Activated CD8-positive, alpha-beta memory T cell treated with anti-CD3 and anti-CD28 coated beads, Interleukin-2, amount 10 ng/mL, durations not matched to agents 7 days and 5 days (primary cell): ENCODE results near the gene SRGAP1. TPM values are rescaled to one million over a fixed set of nuclear protein-coding genes. Genes with fewer than 3 reads are reported as not detected.

Source experiments
- ATAC-seq: fragments of 150-1000 bp; cut with Tn5 transposase; one replicate; pipeline ENCODE4 v1.10.0; 2021; ENCODE audit warnings: moderate library complexity
- CTCF ChIA-PET: fragments of 350-600 bp; sonication (Branson Sonifier 250); formaldehyde crosslinking; loops from one replicate; lab custom pipeline; 2021; ENCODE audit warnings: antibody characterized with exemption; lab: Charles Lee
- DNase-seq: peaks from one replicate; pipeline ENCODE4 v3.0.0-alpha.2; 2020
- H3K27ac Mint-ChIP-seq: one replicate; pipeline ENCODE4 v1.8.0; 2021; ENCODE audit warnings: mild to moderate bottlenecking, mixed read lengths
- H3K27me3 Mint-ChIP-seq: one replicate; pipeline ENCODE4 v1.8.0; 2021; ENCODE audit warnings: mixed read lengths
- H3K36me3 Mint-ChIP-seq: one replicate; pipeline ENCODE4 v1.8.0; 2021; ENCODE audit warnings: mild to moderate bottlenecking, mixed read lengths
- H3K4me1 Mint-ChIP-seq: one replicate; pipeline ENCODE4 v1.8.0; 2021; ENCODE audit warnings: mixed read lengths
- H3K4me3 Mint-ChIP-seq: one replicate; pipeline ENCODE4 v1.8.0; 2021; ENCODE audit warnings: mild to moderate bottlenecking, moderate library complexity, mixed read lengths
- H3K9me3 Mint-ChIP-seq: one replicate; pipeline ENCODE4 v1.8.0; 2022; ENCODE audit warnings: low read depth, mixed read lengths
- total RNA-seq, 2 experiments: library from RNA; stranded (reverse); gene quantifications; one replicate each; pipeline ENCODE4 v1.2.3, GENCODE V29; 2021

Gene SRGAP1
- total RNA-seq, 2 experiments from 2014 or later: 0.14 TPM; not detected in 1

- CTCF ChIA-PET: no interaction called here
- peaks cover 7% of the 10 kb centered on the region for H3K27me3 Mint-ChIP-seq
- no peak for DNase-seq
- H3K36me3 Mint-ChIP-seq: no peaks in the 10 kb centered on the region
- H3K9me3 Mint-ChIP-seq: no peaks in the 10 kb centered on the region
- no peak overlapping the region for H3K4me3 Mint-ChIP-seq
- H3K27ac Mint-ChIP-seq: no peak overlapping the region
- no peaks in the 10 kb centered on the region for H3K4me1 Mint-ChIP-seq
- no peak for ATAC-seq
These were observed 100.2 kb downstream of the SRGAP1 start for GRCh38 chr12:63944586-63945228.

- CTCF ChIA-PET: no interaction called here
- Mint-ChIP-seq H3K36me3 (no peaks in the 10 kb centered on the region), H3K4me1 (no peaks in the 10 kb centered on the region), H3K4me3 (no peak overlapping the region), H3K9me3 (no peaks in the 10 kb centered on the region), H3K27me3 (peaks cover 7% of the 10 kb centered on the region), H3K27ac (no peak overlapping the region)
- no peak for DNase-seq
- no peak for ATAC-seq
These were observed 101.3 kb downstream of the SRGAP1 start for GRCh38 chr12:63945777-63946176.

- ATAC-seq (no peak), DNase-seq (no peak)
- H3K27me3 Mint-ChIP-seq: peaks cover 5% of the 10 kb centered on the region
- no peak overlapping the region for H3K27ac Mint-ChIP-seq
- H3K4me3 Mint-ChIP-seq: no peak overlapping the region
- no peaks in the 10 kb centered on the region for H3K9me3 Mint-ChIP-seq
- no peaks in the 10 kb centered on the region for H3K36me3 Mint-ChIP-seq
- CTCF ChIA-PET: no interaction called here
- H3K4me1 Mint-ChIP-seq: no peaks in the 10 kb centered on the region
These were observed 103.7 kb downstream of the SRGAP1 start for GRCh38 chr12:63948211-63948610.

GRCh38 chr12:63949902-63950301 is 105.4 kb downstream of the SRGAP1 start:
- DNase-seq: no peak
- CTCF ChIA-PET: no interaction called here
- Mint-ChIP-seq H3K27ac (no peak overlapping the region), H3K4me3 (no peak overlapping the region), H3K27me3 (peaks cover 5% of the 10 kb centered on the region), H3K4me1 (no peaks in the 10 kb centered on the region), H3K36me3 (no peaks in the 10 kb centered on the region), H3K9me3 (no peaks in the 10 kb centered on the region)
- ATAC-seq: no peak

GRCh38 chr12:63952995-63953394 is 108.5 kb downstream of the SRGAP1 start:
- CTCF ChIA-PET: no interaction called here
- Mint-ChIP-seq H3K4me3 (no peak overlapping the region), H3K27ac (no peak overlapping the region), H3K9me3 (no peaks in the 10 kb centered on the region), H3K4me1 (no peaks in the 10 kb centered on the region), H3K27me3 (peaks cover 7% of the 10 kb centered on the region), H3K36me3 (no peaks in the 10 kb centered on the region)
- ATAC-seq (no peak), DNase-seq (no peak)

- no peak overlapping the region for H3K27ac Mint-ChIP-seq
- ATAC-seq (no peak), DNase-seq (no peak)
- peaks cover 7% of the 10 kb centered on the region for H3K27me3 Mint-ChIP-seq
- H3K4me1 Mint-ChIP-seq: no peaks in the 10 kb centered on the region
- no peaks in the 10 kb centered on the region for H3K9me3 Mint-ChIP-seq
- no peak overlapping the region for H3K4me3 Mint-ChIP-seq
- CTCF ChIA-PET: interaction anchor here (0.7 kb wide), 1 partner anchor 102 kb away, joined by 3 read pairs; no protein-coding TSS in a partner anchor
- H3K36me3 Mint-ChIP-seq: no peaks in the 10 kb centered on the region
These were observed 111.5 kb downstream of the SRGAP1 start for GRCh38 chr12:63955831-63956666.

- Mint-ChIP-seq H3K4me1 (no peaks in the 10 kb centered on the region), H3K27me3 (peaks cover 7% of the 10 kb centered on the region), H3K27ac (no peak overlapping the region), H3K9me3 (no peaks in the 10 kb centered on the region), H3K36me3 (no peaks in the 10 kb centered on the region), H3K4me3 (no peak overlapping the region)
- CTCF ChIA-PET: no interaction called here
- DNase-seq (no peak), ATAC-seq (no peak)
These were observed 113.0 kb downstream of the SRGAP1 start for GRCh38 chr12:63957496-63957895.

GRCh38 chr12:63958876-63959580 is 114.5 kb downstream of the SRGAP1 start:
- H3K9me3 Mint-ChIP-seq: no peaks in the 10 kb centered on the region
- no peak overlapping the region for H3K27ac Mint-ChIP-seq
- ATAC-seq: no peak
- no peaks in the 10 kb centered on the region for H3K4me1 Mint-ChIP-seq
- H3K36me3 Mint-ChIP-seq: no peaks in the 10 kb centered on the region
- no peak overlapping the region for H3K4me3 Mint-ChIP-seq
- CTCF ChIA-PET: no interaction called here
- DNase-seq: no peak
- H3K27me3 Mint-ChIP-seq: peaks cover 7% of the 10 kb centered on the region

- no peak overlapping the region for H3K4me3 Mint-ChIP-seq
- no peak overlapping the region for H3K27ac Mint-ChIP-seq
- H3K9me3 Mint-ChIP-seq: no peaks in the 10 kb centered on the region
- no peaks in the 10 kb centered on the region for H3K4me1 Mint-ChIP-seq
- ATAC-seq (no peak), DNase-seq (no peak)
- CTCF ChIA-PET: interaction anchor here (1.2 kb wide), 1 partner anchor 10 kb away, joined by 3 read pairs; no protein-coding TSS in a partner anchor
- no peaks in the 10 kb centered on the region for H3K36me3 Mint-ChIP-seq
- peaks cover 7% of the 10 kb centered on the region for H3K27me3 Mint-ChIP-seq
These were observed 116.5 kb downstream of the SRGAP1 start for GRCh38 chr12:63961048-63961447.

GRCh38 chr12:63961543-63961942 is 117.0 kb downstream of the SRGAP1 start:
- CTCF ChIA-PET: no interaction called here
- peaks cover 7% of the 10 kb centered on the region for H3K27me3 Mint-ChIP-seq
- no peaks in the 10 kb centered on the region for H3K36me3 Mint-ChIP-seq
- H3K4me3 Mint-ChIP-seq: no peak overlapping the region
- no peak overlapping the region for H3K27ac Mint-ChIP-seq
- ATAC-seq: no peak
- H3K4me1 Mint-ChIP-seq: no peaks in the 10 kb centered on the region
- DNase-seq: no peak
- H3K9me3 Mint-ChIP-seq: no peaks in the 10 kb centered on the region

- Mint-ChIP-seq H3K9me3 (no peaks in the 10 kb centered on the region), H3K36me3 (no peaks in the 10 kb centered on the region), H3K4me3 (no peak overlapping the region), H3K27ac (no peak overlapping the region), H3K4me1 (no peaks in the 10 kb centered on the region), H3K27me3 (peaks cover 3% of the 10 kb centered on the region)
- ATAC-seq: no peak
- CTCF ChIA-PET: no interaction called here
- DNase-seq: no peak
These were observed 119.4 kb downstream of the SRGAP1 start for GRCh38 chr12:63963868-63964267.

GRCh38 chr12:63964301-63964700 is 119.8 kb downstream of the SRGAP1 start:
- ATAC-seq: no peak
- CTCF ChIA-PET: no interaction called here

GRCh38 chr12:63965936-63966605 is 121.6 kb downstream of the SRGAP1 start:
- no peaks in the 10 kb centered on the region for H3K9me3 Mint-ChIP-seq
- no peaks in the 10 kb centered on the region for H3K4me1 Mint-ChIP-seq
- H3K27me3 Mint-ChIP-seq: peaks cover 7% of the 10 kb centered on the region
- ATAC-seq: no peak
- no peaks in the 10 kb centered on the region for H3K36me3 Mint-ChIP-seq
- H3K27ac Mint-ChIP-seq: no peak overlapping the region
- DNase-seq: no peak
- CTCF ChIA-PET: no interaction called here
- no peak overlapping the region for H3K4me3 Mint-ChIP-seq

More at GRCh38 chr12:63964301-63964700, 119.8 kb downstream of the SRGAP1 start:
- Mint-ChIP-seq H3K36me3 (no peaks in the 10 kb centered on the region), H3K9me3 (no peaks in the 10 kb centered on the region), H3K4me3 (no peak overlapping the region), H3K4me1 (no peaks in the 10 kb centered on the region), H3K27ac (no peak overlapping the region), H3K27me3 (peaks cover 2% of the 10 kb centered on the region)
- DNase-seq: no peak
